ENCODE results near the gene ARF6.
A peak's percentile ranks its signal among the peaks of the same experiment; 100 is the strongest.
"Not testable (repeated sequence)": the region's sequence is repeated elsewhere in the genome, so short reads cannot be mapped to it uniquely, and the experiment has no call there.

Gene ARF6

DNA sequence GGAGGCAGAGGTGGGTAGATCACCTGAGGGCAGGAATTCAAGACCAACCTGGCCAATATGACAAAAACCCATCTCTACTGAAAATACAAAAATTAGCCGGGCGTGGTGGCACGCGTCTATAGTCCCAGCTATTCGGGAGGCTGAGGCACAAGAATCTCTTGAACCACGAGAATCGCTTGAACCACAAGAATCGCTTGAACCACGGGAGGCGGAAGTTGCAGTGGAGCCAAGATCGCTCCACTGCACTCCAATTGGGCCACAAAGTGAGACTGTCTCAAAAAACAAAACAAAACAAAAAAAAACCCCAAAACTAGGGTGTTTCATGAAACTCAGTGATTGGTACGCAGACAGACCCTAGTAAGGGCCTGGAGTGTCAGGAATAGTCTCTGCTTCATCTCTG is 6.4 kb upstream of the ARF6 start:
- DNase-seq = no peak
- no peak for TF ChIP-seq POLR2A (IDR thresholded peaks at IDR 0.05; ENCODE audit: low read length)
- TF ChIP-seq GATA1 (IDR thresholded peaks at IDR 0.05; ENCODE audit: low read depth, low read length) = no peak

DNA sequence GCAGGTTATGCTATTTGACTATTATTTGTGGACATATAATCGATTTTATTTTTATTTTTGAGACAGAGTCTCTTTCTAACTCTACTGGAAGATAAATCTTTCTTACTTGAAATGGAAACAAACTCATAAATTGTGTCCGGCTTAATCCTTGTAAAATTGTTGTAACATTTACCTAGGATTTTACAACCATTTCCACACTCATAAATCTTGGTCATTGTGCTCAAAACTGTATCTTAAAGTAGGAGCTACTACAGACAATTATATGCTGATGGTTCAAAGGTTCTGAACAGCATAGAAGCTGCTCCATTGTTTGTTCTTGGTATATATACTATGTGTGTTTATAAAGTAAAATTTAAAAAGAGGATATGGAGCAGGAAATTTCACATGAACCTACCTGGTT is 4.6 kb upstream of the ARF6 start:
- TF ChIP-seq POLR2A (IDR thresholded peaks at IDR 0.05; ENCODE audit: low read length) (no peak), GATA1 (IDR thresholded peaks at IDR 0.05; ENCODE audit: low read depth, low read length) (no peak)

DNA sequence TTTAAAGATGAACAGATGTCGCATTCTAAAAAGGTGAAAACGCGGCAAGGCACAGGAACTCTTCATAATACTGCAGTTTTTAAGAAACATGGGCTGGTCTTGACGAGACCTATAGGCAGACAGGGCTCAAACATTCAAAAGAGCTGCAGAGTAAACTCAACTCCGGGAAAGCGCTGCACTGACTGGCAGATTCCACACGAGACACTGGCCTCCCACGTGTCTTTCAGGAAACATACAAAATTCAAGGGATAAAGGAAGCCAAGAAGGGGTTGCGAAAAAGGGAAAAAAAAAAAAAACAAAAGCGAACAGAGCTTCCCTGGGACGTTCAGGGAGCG is 614 bp upstream of the ARF6 start:
- DNase-seq = peak; percentile 85 to 86
- TF ChIP-seq GATA1 (IDR thresholded peaks at IDR 0.05; ENCODE audit: low read depth, low read length) = no peak
- TF ChIP-seq POLR2A (IDR thresholded peaks at IDR 0.05; ENCODE audit: low read length) = no peak

More for the DNA sequence above, 4.6 kb upstream of the ARF6 start:
- no peak for DNase-seq

DNA sequence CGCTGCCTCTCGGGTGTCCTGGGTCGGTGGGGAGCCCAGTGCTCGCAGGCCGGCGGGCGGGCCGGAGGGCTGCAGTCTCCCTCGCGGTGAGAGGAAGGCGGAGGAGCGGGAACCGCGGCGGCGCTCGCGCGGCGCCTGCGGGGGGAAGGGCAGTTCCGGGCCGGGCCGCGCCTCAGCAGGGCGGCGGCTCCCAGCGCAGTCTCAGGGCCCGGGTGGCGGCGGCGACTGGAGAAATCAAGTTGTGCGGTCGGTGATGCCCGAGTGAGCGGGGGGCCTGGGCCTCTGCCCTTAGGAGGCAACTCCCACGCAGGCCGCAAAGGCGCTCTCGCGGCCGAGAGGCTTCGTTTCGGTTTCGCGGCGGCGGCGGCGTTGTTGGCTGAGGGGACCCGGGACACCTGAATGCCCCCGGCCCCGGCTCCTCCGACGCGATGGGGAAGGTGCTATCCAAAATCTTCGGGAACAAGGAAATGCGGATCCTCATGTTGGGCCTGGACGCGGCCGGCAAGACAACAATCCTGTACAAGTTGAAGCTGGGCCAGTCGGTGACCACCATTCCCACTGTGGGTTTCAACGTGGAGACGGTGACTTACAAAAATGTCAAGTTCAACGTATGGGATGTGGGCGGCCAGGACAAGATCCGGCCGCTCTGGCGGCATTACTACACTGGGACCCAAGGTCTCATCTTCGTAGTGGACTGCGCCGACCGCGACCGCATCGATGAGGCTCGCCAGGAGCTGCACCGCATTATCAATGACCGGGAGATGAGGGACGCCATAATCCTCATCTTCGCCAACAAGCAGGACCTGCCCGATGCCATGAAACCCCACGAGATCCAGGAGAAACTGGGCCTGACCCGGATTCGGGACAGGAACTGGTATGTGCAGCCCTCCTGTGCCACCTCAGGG is 679 bp downstream of the ARF6 start:
- peak; percentile 89 to 94 for DNase-seq
- peak; percentile 76 for TF ChIP-seq POLR2A (IDR thresholded peaks at IDR 0.05; ENCODE audit: low read length)
- no peak for TF ChIP-seq GATA1 (IDR thresholded peaks at IDR 0.05; ENCODE audit: low read depth, low read length)

DNA sequence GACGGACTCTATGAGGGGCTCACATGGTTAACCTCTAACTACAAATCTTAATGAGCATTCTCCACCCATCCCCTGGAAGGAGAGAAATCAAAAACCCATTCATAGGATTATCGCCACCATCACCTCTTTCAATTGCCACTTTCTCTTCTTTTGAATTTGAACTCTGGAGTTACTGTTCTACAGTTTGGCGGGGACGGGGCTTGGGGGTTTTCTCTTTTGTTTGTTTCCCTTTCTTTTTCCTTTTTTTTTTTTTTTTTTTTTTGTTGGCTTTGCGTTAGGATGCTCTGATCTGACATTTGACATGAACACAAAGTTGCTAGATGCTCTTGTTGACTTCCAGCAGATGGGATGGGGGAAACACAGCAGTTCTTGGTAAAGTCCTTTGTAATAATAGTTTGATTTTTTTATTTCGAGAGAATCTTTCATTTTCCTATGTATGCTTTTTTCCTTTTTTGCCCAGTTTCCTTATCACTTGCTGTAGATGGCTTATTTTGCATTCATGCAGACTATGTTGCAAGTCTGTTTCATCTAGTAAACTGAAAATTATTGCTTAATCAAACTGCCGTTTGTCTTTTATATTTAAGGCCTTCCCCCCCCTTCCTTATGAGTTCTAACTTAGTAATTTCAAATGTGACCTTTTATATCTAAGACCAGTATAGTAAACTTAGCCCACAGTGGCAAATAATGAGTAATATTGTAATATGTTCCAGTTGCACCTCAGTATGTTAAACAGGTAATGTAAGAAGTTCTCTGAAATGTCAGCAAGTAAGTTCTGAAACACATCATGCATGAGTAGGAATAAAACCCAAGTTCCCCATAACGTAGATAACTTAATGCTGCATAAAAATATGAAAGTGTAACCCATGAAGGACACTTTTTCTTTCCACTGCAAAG is 1.6 kb downstream of the ARF6 start:
- DNase-seq = peak in 1 of 2 experiments; percentile 53

DNA sequence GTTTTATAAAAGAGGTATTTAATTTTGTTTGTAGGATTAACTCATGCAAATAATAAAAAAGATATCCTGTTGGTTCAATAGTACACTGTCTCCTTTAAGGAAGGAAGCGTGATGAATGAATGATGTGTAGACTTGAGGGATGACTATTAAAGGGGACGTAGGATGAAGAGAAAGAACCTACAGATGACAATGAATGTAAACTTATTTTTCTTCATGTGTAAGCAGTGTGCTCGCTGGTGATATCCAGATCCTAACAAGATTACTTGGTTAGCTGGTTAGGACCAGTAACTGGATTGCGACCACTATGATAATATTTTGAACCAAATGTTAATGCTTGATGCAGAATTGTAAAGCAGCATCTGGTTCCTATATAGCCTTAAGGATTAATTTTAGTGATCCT is 2.6 kb downstream of the ARF6 start:
- TF ChIP-seq GATA1 (IDR thresholded peaks at IDR 0.05; ENCODE audit: low read depth, low read length) (no peak), POLR2A (IDR thresholded peaks at IDR 0.05; ENCODE audit: low read length) (peak; percentile 23)
- peak; percentile 39 to 47 for DNase-seq

DNA sequence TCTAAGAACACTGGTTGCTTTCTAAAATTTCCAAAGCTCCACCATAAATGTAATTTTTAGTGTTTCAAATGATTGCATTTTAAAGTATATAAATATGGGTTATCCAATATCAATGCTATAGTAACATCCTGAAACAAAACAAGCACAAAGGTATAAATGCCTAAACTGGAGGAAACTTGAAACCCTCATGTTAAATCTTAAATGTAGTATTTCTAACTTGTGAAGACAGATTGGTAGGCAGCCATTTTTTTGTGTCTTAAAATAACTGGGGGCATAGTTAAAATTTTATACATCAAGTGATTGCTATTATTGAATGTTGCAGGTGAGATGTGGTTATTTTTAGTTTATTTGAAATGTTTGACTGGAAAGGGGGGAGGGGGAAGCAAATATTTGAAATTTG is 3.4 kb downstream of the ARF6 start:
- DNase-seq = not testable (repeated sequence)

DNA sequence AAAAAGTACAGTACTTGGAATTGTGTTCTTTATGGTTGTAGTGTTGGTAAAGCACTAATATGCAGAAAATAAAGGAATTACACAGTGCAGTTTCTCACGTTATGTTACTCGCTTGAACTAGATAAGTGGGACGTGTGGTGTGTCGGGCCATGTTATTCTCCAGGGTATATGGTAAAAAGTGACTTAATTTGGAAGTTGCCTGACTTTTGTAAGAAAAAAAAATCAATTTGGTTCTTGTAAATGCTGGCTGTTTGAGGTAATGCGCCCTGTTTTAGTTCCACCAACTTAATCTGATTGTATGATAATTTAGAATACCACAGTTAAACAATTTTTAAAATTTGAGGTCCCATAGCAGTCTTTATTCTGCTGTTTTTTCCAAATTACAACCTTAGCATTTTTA is 4.1 kb downstream of the ARF6 start:
- peak; percentile 49 to 52 for DNase-seq
- TF ChIP-seq GATA1 (IDR thresholded peaks at IDR 0.05; ENCODE audit: low read depth, low read length) = no peak
- TF ChIP-seq POLR2A (IDR thresholded peaks at IDR 0.05; ENCODE audit: low read length) = no peak

DNA sequence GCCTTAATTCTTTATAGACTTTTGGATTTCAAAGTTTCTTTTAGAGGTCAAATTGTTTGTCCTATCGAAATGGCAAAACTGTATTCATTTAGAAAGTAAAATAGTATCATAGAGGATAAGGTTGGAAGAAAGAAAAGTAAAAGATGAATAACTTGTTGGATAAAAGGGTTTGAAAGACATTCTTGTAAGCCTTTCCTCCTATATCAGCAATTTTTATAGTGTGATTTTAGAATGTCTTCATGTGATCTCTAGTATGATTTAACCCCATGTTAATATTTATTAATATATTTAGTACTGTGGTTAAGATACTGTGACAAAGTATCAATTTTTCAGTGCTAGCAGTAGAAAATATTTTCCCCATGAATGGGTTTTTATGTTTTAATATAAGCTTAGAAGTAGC is 4.5 kb downstream of the ARF6 start:
- TF ChIP-seq GATA1 (IDR thresholded peaks at IDR 0.05; ENCODE audit: low read depth, low read length) (no peak), POLR2A (IDR thresholded peaks at IDR 0.05; ENCODE audit: low read length) (no peak)
- no peak for DNase-seq

DNA sequence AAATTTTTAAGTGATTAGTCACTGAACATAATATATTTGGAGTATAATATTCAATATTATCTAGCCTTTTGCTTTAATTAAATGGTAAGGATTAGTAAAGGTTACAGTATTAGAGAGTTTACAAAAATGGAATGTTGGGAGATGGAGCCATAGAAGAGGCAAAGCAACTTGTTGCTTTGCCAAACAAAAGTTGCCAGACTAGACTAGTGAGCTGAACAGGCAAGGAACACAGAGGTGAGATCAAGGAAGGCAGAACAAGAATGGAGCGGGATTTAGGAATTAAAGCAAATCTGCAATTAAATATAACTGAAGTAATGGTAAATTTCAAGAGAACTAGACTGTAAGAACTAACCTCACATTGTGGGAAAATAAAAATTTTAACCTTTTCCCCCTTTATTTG is 5.1 kb downstream of the ARF6 start:
- TF ChIP-seq POLR2A (IDR thresholded peaks at IDR 0.05; ENCODE audit: low read length) = no peak
- DNase-seq = no peak

DNA sequence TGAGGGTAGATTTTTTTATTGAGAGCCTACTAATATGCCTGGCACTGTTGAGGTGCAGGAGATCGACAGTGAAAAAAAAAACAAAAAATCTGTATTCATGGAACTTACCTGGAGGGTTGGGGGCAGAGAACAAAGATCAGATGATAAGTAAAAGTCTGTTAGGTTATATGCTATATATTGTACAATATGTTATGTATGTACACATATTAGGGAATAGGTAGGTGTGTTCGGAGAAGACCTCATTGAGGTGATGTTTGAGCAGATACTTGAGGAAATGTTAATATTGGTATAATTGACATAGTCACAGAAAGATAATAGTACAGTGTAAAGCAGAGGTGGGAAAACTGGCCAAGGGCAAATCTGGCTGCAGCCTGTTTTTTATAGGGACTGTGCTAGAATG is 5.6 kb downstream of the ARF6 start:
- TF ChIP-seq GATA1 (IDR thresholded peaks at IDR 0.05; ENCODE audit: low read depth, low read length) (no peak), POLR2A (IDR thresholded peaks at IDR 0.05; ENCODE audit: low read length) (no peak)

DNA sequence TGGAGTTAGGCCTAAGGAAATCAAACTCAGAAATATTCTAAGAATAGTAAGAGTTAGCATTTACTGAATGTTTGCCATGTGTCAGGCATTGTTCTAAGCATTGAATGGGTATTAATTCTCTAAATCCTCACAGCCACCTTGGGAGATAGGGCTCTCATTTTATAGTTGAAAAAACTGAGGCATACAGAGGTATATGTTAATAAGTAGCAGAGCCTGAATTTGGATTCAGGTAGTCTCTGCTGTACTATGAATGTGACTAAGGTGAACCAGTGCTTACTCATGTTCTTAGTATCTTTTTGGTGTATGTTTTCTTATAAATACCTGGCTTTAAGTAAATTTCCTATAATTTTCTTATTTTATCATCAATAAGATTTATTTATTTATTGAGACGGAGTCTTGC is 8.1 kb downstream of the ARF6 start:
- TF ChIP-seq GATA1 (IDR thresholded peaks at IDR 0.05; ENCODE audit: low read depth, low read length) (no peak), POLR2A (IDR thresholded peaks at IDR 0.05; ENCODE audit: low read length) (no peak)
- no peak for DNase-seq

More for the DNA sequence above, 5.6 kb downstream of the ARF6 start:
- DNase-seq = no peak

DNA sequence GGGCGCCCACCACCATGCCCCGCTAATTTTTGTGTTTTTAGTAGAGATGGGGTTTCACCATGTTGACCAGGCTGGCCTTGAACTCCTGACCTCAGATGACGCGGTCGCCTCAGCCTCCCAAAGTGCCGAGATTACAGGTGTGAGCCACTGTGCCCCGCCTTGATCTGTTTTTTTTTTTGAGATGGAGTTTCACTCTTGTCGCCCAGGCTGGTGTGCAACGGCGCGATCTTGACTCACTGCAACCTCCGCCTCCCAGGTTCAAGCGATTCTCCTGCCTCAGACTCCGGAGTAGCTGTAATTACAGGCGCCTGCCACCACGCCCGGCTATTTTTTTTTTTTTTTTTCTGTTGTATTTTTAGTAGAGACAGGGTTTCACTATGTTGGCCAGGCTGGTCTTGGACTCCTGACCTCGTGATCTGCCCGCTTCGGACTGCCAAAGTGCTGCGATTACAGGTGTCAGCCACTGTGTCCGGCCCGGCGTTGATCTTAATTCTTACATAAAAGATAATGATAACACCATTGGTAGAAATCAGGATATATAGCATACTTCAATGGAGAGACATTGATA is 9.9 kb downstream of the ARF6 start:
- DNase-seq = not testable (repeated sequence)

DNA sequence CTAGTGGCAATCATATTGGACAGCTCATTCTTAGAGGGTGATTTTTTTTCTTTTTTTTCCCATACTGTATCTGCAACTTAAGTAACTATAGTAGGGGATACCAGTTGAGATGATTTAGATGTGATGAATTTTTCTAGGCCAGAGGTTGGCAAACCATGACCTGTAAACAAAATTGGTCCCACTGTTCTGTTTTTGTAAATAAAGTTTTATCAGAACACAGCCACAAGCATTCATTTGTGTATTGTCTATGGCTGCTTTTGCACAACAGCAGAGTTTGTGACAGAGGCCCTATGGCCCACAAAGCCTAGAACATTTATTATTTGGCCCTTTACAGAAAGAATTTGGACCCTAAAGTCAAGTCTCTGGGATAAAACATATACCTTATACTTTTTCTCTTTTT is 11.4 kb downstream of the ARF6 start:
- no peak for DNase-seq
- no peak for TF ChIP-seq POLR2A (IDR thresholded peaks at IDR 0.05; ENCODE audit: low read length)
- TF ChIP-seq GATA1 (IDR thresholded peaks at IDR 0.05; ENCODE audit: low read depth, low read length) = no peak

DNA sequence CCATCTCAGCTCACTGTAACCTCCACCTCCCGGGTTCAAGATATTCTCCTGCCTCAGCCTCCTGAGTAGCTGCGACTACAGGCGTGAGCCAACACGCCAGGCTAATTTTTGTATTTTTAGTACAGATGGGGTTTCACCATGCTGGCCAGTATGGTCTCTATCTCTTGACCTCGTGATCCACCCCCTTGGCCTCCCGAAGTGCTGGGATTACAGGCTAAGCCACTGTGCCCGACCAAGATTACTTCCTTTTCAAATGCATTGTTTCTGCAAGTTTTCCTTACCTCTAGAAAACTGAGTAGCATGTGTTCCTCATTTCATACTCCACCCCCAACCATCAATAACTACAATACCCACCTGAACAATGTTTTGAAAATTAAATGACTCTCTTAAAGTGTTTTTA is 13.1 kb downstream of the ARF6 start:
- DNase-seq = peak in 1 of 2 experiments; percentile 18
- TF ChIP-seq GATA1 (IDR thresholded peaks at IDR 0.05; ENCODE audit: low read depth, low read length) (no peak), POLR2A (IDR thresholded peaks at IDR 0.05; ENCODE audit: low read length) (no peak)

All from erythroblast (primary cell).